ENCODE data around the gene TNFRSF14. TPM values are rescaled to one million over a fixed set of nuclear protein-coding genes. Genes with fewer than 3 reads are reported as not detected.
"Not testable (repeated sequence)": the region's sequence is repeated elsewhere in the genome, so short reads cannot be mapped to it uniquely, and the experiment has no call there.

TNFRSF14 gene
- total RNA-seq, 3 donors from 2014 or later (not counting 1 experiment from before 2014, with no cell fraction given): 228 to 266 (median 262) TPM

GRCh38 chr1:2566101-2567045, 10.2 kb downstream of the TNFRSF14 start:
- Histone ChIP-seq H3K27ac (ENCODE audit: low read length) (no peak overlapping the region), H3K4me1 (ENCODE audit: control insufficient read depth, insufficient read depth, low read length) (no peaks in the 10 kb centered on the region), H3K9me3 (ENCODE audit: control insufficient read depth, insufficient read depth, low read length) (no peaks in the 10 kb centered on the region), H3K4me3 (ENCODE audit: low read length) (no peak overlapping the region), H3K27me3 (ENCODE audit: control insufficient read depth, insufficient read depth, low read length) (no peaks in the 10 kb centered on the region), H3K36me3 (ENCODE audit: control insufficient read depth, insufficient read depth, low read length) (peaks cover 23% of the 10 kb centered on the region)
- WGBS (ENCODE audit: insufficient coverage): 83% methylated on average over 30 of the region's 34 CpGs
- intact Hi-C loops (cut with micrococcal nuclease): no loop called here
- H3K27me3 Mint-ChIP-seq (ENCODE audit: low read depth in 2 of 2): no peaks in the 10 kb centered on the region
- H3K9me3 Mint-ChIP-seq: no peaks in the 10 kb centered on the region
- TF ChIP-seq, protein P1, sequence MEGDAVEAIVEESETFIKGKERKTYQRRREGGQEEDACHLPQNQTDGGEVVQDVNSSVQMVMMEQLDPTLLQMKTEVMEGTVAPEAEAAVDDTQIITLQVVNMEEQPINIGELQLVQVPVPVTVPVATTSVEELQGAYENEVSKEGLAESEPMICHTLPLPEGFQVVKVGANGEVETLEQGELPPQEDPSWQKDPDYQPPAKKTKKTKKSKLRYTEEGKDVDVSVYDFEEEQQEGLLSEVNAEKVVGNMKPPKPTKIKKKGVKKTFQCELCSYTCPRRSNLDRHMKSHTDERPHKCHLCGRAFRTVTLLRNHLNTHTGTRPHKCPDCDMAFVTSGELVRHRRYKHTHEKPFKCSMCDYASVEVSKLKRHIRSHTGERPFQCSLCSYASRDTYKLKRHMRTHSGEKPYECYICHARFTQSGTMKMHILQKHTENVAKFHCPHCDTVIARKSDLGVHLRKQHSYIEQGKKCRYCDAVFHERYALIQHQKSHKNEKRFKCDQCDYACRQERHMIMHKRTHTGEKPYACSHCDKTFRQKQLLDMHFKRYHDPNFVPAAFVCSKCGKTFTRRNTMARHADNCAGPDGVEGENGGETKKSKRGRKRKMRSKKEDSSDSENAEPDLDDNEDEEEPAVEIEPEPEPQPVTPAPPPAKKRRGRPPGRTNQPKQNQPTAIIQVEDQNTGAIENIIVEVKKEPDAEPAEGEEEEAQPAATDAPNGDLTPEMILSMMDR (IDR thresholded peaks at IDR 0.05): no peak
- H3K27ac Mint-ChIP-seq: no peak overlapping the region
- no peak overlapping the region for H3K4me3 Mint-ChIP-seq
- ATAC-seq (no peak), DNase-seq (no peak)
- peaks cover 0 to 10% of the 10 kb centered on the region in 2 donors for H3K4me1 Mint-ChIP-seq
- H3K36me3 Mint-ChIP-seq: no peaks in the 10 kb centered on the region

- intact Hi-C loops (cut with micrococcal nuclease): no loop called here
- H3K36me3 ChIP-seq (ENCODE audit: control insufficient read depth, insufficient read depth, low read length): peaks cover 15% of the 10 kb centered on the region
- no peaks in the 10 kb centered on the region for H3K9me3 Mint-ChIP-seq
- WGBS (ENCODE audit: insufficient coverage): 94% methylated on average over 15 of the region's 16 CpGs
- H3K4me3 ChIP-seq (ENCODE audit: low read length): no peak overlapping the region
- no peaks in the 10 kb centered on the region for H3K4me1 ChIP-seq (ENCODE audit: control insufficient read depth, insufficient read depth, low read length)
- TF ChIP-seq, protein P1 (IDR thresholded peaks at IDR 0.05): no peak
- H3K4me3 Mint-ChIP-seq: no peak overlapping the region
- no peak overlapping the region for H3K27ac ChIP-seq (ENCODE audit: low read length)
- H3K9me3 ChIP-seq (ENCODE audit: control insufficient read depth, insufficient read depth, low read length): no peaks in the 10 kb centered on the region
- H3K36me3 Mint-ChIP-seq: no peaks in the 10 kb centered on the region
- DNase-seq (no peak), ATAC-seq (no peak)
- peaks cover 0 to 8% of the 10 kb centered on the region in 2 donors for H3K4me1 Mint-ChIP-seq
- H3K27me3 Mint-ChIP-seq (ENCODE audit: low read depth in 2 of 2): no peaks in the 10 kb centered on the region
- no peaks in the 10 kb centered on the region for H3K27me3 ChIP-seq (ENCODE audit: control insufficient read depth, insufficient read depth, low read length)
- H3K27ac Mint-ChIP-seq: no peak overlapping the region
Observed at GRCh38 chr1:2567083-2567679, 11.0 kb downstream of the TNFRSF14 start.

DNA sequence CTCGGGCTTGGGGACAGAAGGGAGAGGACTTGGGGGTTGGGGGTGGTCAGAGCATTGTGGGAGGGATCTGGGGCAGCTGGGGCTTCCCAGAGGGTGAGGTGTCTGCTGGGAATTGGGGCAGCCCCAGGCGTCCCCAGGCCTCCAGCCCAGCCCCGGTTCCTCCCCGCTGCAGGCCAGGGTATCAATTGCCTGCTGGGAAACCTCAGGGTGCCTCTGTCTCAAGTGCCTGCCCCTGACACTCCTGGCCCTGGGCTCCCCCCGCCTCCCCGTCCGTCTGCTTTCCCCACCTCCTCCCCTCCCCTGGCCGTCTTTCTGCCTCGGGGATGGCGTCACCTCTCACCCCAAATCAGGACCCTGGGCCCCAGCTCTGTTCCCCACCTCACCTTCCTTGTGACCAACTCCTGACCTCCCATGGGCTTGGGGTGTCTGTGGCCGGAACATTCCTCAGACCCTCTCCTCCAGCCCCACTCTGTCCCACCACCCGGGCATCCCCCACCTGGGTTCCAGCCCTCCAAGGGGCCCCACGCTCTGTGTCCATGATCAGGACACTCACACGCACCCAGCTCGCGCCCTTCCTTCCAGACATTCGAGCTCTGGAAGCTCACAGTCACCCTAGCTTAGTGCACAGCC, 12.1 kb downstream of the TNFRSF14 start:
- ATAC-seq; H3K4me3 ChIP-seq (ENCODE audit: low read length); H3K27ac ChIP-seq (ENCODE audit: low read length); intact Hi-C loops (cut with micrococcal nuclease); H3K36me3 Mint-ChIP-seq; H3K4me1 ChIP-seq (ENCODE audit: control insufficient read depth, insufficient read depth, low read length); H3K9me3 ChIP-seq (ENCODE audit: control insufficient read depth, insufficient read depth, low read length); H3K36me3 ChIP-seq (ENCODE audit: control insufficient read depth, insufficient read depth, low read length); H3K27ac Mint-ChIP-seq; H3K4me1 Mint-ChIP-seq; DNase-seq; H3K27me3 Mint-ChIP-seq (ENCODE audit: low read depth in 2 of 2); H3K9me3 Mint-ChIP-seq; H3K27me3 ChIP-seq (ENCODE audit: control insufficient read depth, insufficient read depth, low read length); H3K4me3 Mint-ChIP-seq: not testable (repeated sequence)
- WGBS (ENCODE audit: insufficient coverage): 52% methylated on average over 3 of the region's 17 CpGs

GRCh38 chr1:2569060-2569459, 12.9 kb downstream of the TNFRSF14 start:
- intact Hi-C loops (cut with micrococcal nuclease): no loop called here
- WGBS (ENCODE audit: insufficient coverage): 95% methylated on average over 16 of the region's 17 CpGs
- Histone ChIP-seq H3K27ac (ENCODE audit: low read length) (no peak overlapping the region), H3K9me3 (ENCODE audit: control insufficient read depth, insufficient read depth, low read length) (peaks cover 3% of the 10 kb centered on the region), H3K36me3 (ENCODE audit: control insufficient read depth, insufficient read depth, low read length) (no peaks in the 10 kb centered on the region), H3K27me3 (ENCODE audit: control insufficient read depth, insufficient read depth, low read length) (no peaks in the 10 kb centered on the region), H3K4me1 (ENCODE audit: control insufficient read depth, insufficient read depth, low read length) (no peaks in the 10 kb centered on the region), H3K4me3 (ENCODE audit: low read length) (no peak overlapping the region)
- Mint-ChIP-seq H3K27ac (no peak overlapping the region), H3K4me3 (no peak overlapping the region), H3K9me3 (no peaks in the 10 kb centered on the region), H3K36me3 (no peaks in the 10 kb centered on the region), H3K4me1 (peaks cover 0 to 8% of the 10 kb centered on the region in 2 donors), H3K27me3 (ENCODE audit: low read depth in 2 of 2) (no peaks in the 10 kb centered on the region)
- DNase-seq: no peak
- TF ChIP-seq, protein P1 (IDR thresholded peaks at IDR 0.05): no peak
- ATAC-seq: no peak

- intact Hi-C loops (cut with micrococcal nuclease); H3K4me1 ChIP-seq (ENCODE audit: control insufficient read depth, insufficient read depth, low read length); H3K4me3 ChIP-seq (ENCODE audit: low read length); DNase-seq; H3K9me3 Mint-ChIP-seq; H3K36me3 ChIP-seq (ENCODE audit: control insufficient read depth, insufficient read depth, low read length); H3K27ac Mint-ChIP-seq; H3K27me3 ChIP-seq (ENCODE audit: control insufficient read depth, insufficient read depth, low read length); H3K4me3 Mint-ChIP-seq; H3K9me3 ChIP-seq (ENCODE audit: control insufficient read depth, insufficient read depth, low read length); H3K27me3 Mint-ChIP-seq (ENCODE audit: low read depth in 2 of 2); H3K4me1 Mint-ChIP-seq; H3K27ac ChIP-seq (ENCODE audit: low read length); ATAC-seq; H3K36me3 Mint-ChIP-seq: not testable (repeated sequence)
- 87% methylated on average over 13 of the region's 13 CpGs for WGBS (ENCODE audit: insufficient coverage)
Observed at GRCh38 chr1:2569703-2570102, 13.5 kb downstream of the TNFRSF14 start.
